ENCODE measurements around the gene KCNQ4.

The KCNQ4 gene

DNA sequence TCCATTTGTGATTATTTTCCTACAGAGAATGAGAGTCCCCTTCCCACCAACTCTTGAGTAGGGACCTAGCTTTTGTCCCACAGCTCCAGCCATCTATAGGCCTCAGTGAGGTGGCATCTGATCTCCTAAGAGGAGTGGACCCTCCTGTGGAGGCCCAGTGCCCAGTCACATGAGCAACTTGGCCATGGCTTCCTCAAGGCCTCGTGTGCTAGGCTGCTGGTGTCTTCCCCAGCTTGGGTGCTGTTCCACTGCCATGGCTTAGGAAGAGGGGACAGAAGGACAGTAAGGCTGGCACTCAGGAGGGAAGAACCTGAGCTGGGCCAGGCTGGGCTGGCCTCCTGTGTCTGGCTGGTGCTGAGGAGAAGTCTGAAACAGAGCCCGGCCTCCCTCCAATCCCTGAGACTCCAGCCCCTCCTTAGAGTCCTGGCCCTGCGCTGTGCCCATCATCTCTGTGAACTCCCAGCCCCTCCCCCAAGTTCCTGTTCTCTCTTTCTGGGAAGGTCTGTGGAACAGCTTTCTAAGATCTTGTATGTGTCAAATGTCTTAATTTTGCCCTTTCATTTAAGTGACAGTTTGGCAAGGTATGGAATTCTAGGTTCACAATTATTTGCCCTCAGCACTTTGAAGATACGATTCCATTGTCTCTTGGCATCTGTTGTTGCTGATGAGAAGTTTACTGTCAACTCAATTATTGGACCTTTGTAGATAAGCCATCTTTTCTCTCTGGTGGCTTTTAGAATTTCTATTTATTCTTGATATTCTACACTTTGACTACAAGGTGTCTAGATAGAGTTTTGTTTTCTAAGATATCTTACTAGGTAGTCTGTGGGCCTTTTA is 7.1 kb upstream of the KCNQ4 start:
- no peak for DNase-seq (ENCODE audit: low read depth in 3 of 3)

DNA sequence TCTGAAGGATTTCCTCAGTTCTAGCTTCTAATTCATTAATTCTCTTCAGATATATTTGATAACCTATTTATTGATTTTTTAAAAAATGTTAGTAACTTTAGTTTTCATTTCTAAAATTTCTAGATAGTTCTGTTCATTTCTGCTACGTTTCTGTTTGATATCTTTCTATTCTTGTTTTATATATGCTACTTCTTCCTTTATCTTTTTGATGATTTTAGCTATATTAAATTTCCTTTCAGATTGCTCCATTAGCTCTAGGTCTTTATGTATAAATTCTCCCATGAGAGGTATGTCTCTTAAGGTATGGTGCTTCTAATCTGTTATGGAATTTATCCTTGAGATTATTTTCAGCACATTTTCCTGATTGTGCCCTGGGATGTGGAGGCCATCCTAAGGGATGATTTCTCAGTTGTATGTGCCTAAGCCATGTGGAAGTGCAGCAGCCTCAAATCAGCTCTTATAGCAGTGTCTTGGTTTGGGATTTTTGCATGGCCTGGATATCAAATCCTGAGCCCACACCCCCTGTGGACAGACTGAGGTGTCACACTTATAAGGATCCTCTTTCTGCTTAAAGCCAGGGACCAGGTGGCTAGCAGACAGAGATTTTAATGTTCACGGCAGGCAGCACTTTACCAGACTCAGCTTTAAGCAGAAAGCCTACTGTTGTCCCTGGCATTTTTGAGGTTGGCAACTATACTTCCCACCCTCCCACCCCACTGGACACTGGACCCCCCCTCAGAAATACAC is 6.2 kb upstream of the KCNQ4 start:
- no peak for DNase-seq (ENCODE audit: low read depth in 3 of 3)

DNA sequence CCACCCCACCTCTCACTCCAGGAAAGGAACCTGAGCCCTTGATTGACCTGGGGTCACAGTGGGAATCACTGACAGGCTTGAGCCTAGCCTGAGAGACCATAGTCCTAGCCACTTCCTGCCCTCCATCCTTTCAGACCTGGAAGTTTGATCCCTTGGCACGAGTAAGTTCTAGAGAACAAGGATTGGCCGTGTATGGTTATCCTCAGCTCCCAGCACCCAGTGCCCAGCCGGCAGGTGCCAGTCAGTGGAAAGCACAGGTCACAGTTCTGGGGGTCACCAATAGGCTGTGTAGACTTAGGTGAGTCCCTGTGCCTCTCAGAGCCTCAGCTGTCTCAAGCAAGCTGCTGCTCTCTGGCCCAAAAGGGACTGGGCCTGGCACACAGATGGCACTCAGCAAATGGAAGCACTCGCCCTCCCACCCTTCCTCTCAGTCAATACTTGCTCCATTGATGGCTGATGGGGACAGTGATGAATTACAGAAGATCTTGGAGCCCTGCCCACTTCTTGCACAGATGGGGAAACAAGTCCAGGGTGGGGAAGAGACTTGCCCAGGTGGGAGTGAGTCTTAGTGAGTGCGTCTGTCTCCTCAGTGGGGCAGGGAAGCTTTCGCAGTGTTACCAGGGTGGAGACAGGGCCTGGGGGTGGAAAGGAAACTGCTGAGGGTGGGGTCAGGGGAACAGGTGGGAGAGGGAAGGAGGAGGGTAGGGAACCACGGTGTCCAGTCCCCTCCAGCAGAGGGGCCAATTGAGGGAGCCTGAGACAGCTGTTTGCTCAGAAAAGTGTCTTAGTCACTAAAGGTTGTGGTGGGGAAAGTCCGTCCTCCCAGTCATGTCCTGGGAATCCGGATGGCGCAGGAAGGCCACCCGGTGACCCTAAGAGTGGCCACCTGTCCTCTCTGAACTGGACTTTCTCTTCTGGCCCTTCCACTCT is 2.6 kb upstream of the KCNQ4 start:
- no peak for DNase-seq (ENCODE audit: low read depth in 3 of 3)

- no peak for DNase-seq (ENCODE audit: low read depth in 3 of 3)
These were observed 2.0 kb upstream of the KCNQ4 start for GRCh38 chr1:40781608-40781971.

DNA sequence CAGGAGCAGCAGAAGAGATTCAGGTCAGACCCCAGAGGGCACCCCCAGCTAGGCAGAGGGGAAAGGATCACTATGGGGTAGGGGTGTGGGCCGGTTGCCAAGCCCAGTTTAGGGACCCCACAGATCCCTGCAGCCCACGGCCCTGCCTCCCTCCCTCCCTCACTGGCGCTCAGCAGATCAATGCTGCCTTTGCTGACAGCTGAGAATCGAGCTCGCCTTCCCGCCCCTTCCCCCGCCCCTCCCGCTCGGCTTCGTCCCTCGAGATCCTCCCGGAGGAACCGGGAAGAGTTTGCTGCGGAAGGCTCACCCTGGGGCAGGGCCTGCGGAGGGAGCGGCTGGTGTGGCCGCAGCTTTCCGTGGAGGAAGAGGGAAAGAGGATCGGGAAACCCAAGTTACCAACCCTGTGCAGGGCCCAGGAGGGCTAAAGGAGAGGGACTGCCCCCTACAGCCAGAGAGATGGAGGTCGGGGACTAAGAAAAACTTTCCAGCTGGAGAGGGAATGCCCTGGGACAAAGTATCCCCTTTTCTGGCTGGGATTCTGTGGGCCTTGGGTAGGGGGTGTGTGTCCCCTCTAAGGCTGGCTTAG is 1.1 kb upstream of the KCNQ4 start:
- DNase-seq (ENCODE audit: low read depth in 3 of 3) = no peak

DNA sequence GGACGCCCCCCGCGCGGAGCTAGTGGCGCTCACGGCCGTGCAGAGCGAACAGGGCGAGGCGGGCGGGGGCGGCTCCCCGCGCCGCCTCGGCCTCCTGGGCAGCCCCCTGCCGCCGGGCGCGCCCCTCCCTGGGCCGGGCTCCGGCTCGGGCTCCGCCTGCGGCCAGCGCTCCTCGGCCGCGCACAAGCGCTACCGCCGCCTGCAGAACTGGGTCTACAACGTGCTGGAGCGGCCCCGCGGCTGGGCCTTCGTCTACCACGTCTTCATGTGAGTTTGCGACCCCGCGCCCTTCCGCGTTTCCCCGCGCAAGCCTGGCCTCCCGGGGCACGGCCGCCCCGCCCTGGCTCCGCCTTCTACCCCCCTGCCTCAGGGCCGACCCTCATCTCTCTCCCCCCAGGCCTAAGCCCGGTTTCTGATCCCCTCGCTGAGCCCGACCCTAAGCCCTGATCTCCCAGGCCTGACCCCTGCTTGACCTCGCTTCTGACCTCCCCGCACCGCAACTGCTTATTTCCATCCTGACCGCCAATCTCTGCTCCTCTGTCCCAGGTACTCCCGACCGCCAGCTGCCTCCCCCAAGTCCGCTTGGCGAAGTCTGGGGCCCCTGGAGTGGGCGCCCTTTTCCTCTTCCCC is 669 bp downstream of the KCNQ4 start:
- DNase-seq (ENCODE audit: low read depth in 3 of 3) = no peak

GRCh38 chr1:40784771-40785151 is 1.2 kb downstream of the KCNQ4 start:
- no peak for DNase-seq (ENCODE audit: low read depth in 3 of 3)

GRCh38 chr1:40785446-40785845 is 1.9 kb downstream of the KCNQ4 start:
- DNase-seq (ENCODE audit: low read depth in 3 of 3) = no peak

DNA sequence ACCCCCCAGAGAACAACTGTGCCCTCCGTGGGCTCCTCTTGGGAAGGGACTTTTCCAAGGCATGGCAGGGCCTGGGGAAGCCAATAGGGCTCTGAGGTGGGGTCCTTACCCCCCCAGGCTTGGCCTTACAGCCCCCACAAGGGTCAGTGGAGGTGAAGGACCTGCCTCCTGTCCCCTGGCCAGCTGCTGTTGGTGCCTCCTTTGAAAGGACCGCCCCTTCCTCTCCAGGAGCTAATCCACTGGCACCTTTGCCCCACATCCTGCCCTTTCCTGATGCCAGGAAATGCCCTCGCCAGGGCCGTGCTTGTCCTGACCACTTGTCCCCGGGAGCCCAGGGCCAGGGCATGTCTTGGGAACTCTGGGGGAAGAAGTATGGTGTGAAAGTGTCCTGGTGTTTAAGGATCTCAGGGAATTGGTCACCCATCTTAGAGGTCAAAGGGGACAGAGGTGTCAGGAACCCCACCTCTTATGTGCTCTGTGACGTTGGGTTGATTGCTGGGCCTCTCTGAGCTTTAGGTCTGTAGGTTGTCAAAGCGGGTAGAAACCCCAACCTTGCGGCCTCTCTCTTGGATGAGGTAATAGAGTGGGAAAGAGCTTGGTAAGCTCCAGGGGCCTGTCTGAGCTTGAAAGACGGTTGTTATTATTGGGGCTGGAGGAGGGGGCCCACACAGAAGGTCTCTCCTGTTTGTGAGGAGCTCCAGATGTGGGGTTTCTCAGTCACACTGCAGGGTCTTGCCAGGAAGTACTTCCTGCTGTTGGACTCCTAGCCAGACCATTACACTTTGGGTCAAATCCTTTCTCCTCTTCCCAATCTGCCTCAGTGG is 2.8 kb downstream of the KCNQ4 start:
- no peak for DNase-seq (ENCODE audit: low read depth in 3 of 3)

DNA sequence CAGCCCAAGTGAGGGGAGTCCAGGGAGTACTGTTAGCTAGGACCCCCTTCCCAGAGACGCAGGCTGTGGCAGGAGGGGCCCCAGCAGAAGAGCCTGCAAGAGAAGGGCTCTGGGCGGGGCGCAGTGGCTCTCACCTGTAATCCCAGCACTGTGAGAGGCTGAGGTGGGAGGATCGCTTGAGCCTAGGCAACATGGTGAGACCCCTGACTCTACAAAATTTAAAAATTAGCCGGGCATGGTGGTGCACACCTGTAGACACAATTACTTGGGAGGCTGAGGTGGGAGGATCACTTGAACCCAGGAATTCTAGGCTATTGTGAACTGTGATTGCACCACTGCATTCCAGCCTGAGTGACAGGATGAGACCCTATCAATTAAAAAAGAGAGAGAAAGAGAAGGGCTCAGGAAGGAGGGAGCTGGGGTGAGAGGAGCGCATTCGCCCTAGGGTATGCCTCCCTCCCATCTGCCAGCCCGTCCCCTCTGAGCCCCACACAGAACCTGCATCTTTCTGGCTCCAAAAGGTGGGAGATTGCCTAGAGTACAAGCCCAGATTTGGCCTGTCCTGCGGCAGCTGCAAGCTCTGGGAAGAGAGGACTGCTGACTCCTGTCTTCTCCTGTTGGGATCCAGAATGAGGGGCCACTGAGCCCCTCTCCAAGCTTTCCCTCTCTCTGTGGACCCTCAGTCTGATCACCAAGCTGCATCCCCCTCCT is 3.6 kb downstream of the KCNQ4 start:
- no peak for DNase-seq (ENCODE audit: low read depth in 3 of 3)

DNA sequence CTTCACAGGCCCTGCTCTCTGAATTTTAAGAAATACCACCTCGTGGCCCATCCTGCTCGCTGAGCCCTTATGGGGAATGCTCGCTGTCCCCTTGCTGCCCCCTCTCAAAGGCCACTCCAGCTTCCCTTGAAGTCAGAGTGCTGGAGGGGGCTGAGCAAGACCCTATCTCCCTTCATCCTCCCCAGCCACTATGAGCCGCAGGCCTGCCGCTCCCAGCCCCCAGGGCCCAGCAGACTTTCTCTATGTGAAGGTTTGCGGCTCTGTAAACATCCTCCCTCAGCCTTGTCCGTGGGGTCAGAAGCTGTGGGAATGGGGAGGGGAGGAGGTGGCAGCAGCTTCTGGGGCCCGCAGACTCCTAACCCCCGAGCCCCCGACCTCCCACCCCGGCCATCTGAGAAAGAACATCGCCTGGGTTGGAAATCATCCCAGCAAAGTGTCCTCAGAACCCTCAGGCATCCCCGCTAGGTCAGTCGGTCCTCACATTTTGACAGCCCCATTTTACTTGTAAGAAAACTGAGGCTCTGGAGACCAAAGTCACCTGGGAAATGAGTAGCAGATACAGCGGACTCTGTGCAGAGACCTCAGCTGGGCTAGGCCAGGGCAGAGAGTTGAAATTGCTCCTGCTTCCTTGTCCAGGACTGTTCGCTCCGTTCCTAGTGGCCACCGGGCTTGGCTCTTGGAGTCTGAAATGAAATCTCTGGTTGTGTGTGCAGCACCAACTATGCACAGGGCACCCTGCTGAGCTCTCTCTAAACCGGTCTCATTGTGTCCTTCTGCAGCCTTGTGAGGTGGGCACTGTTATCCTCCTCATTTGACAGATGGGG is 4.4 kb downstream of the KCNQ4 start:
- no peak for DNase-seq (ENCODE audit: low read depth in 3 of 3)

- no peak for DNase-seq (ENCODE audit: low read depth in 3 of 3)
These were observed 5.2 kb downstream of the KCNQ4 start for GRCh38 chr1:40788561-40789341.

GRCh38 chr1:40789342-40789598 is 5.7 kb downstream of the KCNQ4 start:
- no peak for DNase-seq (ENCODE audit: low read depth in 3 of 3)

DNA sequence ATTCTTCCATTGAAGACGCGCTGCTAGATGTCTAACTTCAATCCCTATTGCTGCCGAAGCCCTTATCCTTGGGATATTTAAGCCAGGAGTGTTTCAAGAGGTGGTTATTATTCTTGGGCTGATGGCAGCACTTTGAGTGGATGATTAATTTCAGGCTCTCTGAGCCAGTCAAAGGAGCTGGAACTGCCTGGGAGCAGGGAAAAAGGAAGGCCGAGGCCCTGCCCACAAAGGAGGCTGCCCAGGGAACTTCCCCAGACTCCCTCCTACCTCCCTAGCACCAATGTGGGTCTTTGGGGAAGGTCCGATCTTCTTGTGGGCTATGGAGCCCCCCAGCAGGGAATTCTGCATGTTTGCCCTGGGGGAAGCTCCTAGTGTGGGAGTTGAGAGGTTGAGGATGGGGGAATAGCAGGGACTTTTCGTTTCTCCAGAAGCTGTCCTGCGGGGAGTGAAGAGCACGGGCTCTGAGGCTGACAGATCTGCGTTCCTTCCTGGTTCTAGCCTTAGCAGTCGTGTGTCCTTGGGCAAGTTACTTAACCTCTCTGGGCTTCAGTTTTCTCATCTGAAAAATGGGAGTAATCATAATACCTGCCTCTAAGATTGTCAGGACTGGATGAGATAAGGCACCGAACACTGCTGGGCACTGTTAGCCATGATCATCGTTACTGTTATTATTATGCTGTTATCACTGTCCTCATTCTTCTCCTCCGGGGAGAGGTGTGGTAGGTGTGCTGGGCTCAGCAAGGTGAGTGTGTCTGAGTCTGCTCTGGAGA is 6.3 kb downstream of the KCNQ4 start:
- no peak for DNase-seq (ENCODE audit: low read depth in 3 of 3)

DNA sequence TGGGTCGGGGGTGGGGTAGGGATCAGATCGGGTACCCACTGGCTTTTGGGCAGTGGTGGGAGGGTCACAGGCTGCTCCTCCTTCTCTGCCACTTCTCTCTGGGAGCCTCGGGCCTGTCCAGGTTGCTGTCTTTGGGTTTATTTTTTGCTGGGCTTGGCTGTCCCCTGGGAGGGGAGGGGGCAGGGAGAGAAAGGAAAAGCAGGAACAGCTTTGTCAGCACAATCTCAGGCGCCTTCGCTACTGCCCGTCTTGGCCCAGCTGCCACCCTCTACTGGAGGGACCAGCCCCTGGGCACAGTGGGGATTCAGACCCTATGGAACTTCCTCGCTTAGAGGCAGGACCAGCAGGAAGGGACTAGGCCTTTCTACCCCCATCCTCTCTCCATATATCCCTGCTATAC is 8.4 kb downstream of the KCNQ4 start:
- no peak for DNase-seq (ENCODE audit: low read depth in 3 of 3)

DNA sequence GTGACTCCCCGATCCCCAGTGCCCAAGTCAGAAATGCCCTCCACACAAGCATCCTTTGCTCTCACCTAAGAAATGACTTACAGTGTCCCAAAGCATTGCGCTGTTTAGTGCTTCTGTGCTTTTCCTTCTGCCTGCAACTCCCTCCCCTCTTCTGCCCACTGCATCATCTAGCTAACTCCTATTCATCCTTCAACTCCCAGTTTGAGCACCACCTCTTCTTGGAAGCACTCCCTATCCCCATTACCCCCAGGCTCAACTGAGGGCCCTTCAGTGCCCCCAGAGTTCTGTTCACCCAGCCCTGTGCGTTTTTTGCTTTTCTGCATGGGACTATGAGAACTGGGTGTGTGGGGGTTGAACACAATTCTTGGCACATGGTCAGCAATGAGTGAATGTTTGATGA is 10.0 kb downstream of the KCNQ4 start:
- DNase-seq (ENCODE audit: low read depth in 3 of 3) = no peak

GRCh38 chr1:40794048-40794447 is 10.5 kb downstream of the KCNQ4 start:
- DNase-seq (ENCODE audit: low read depth in 3 of 3) = no peak
